Gastrocnemius medialis (tissue), 4 donors: ENCODE results near the gene EPS8. TPM values are rescaled to one million over a fixed set of nuclear protein-coding genes. Genes with fewer than 3 reads are reported as not detected.

Experiments
- ATAC-seq, 2 donors: fragments of 150-250 bp; one replicate each; pipeline ENCODE4 v1.9.1; 2016
- DNase-seq, 2 donors: peaks; one replicate each; pipeline ENCODE4 v3.0.0-alpha.2; 2019
- H3K27ac ChIP-seq, 4 donors: fragments of 200-600 bp; sonication (generic); 1 replicate in 1 of 4; 2 replicates in 3 of 4; pipeline ENCODE4 v1.5.1; 2016 to 2018; ENCODE audit warnings: mild to moderate bottlenecking in 2 of 4, moderate library complexity in 1 of 4
- H3K27me3 ChIP-seq, 3 donors: fragments of 200-600 bp; sonication (generic) in 2 of 3; 1 replicate in 1 of 3; 2 replicates in 2 of 3; pipeline versions ENCODE4 v1.5.1 to v1.6.0; 2016 to 2019; ENCODE audit warnings: mild to moderate bottlenecking in 1 of 3, moderate library complexity in 1 of 3
- H3K36me3 ChIP-seq, 2 donors: fragments of 200-600 bp; sonication (generic) in 1 of 2; one replicate each; pipeline ENCODE4 v1.5.1; 2017 to 2018
- H3K4me1 ChIP-seq, 2 donors: fragments of 200-600 bp; sonication (generic) in 1 of 2; one replicate each; pipeline ENCODE4 v1.5.1; 2016 to 2017; ENCODE audit warnings: mild to moderate bottlenecking in 2 of 2
- H3K4me3 ChIP-seq, 4 donors: fragments of 200-600 bp; sonication (generic) in 3 of 4; 1 replicate in 1 of 4; 2 replicates in 3 of 4; pipeline ENCODE4 v1.5.1; 2016 to 2019; ENCODE audit warnings: mild to moderate bottlenecking in 2 of 4
- H3K9me3 ChIP-seq, 3 donors: fragments of 200-600 bp; sonication (generic) in 2 of 3; 1 replicate in 1 of 3; 2 replicates in 2 of 3; pipeline ENCODE4 v1.5.1; 2016 to 2019
- POLR2A ChIP-seq, 2 donors: fragments of 450-650 bp; IDR thresholded peaks; one replicate each; pipeline ENCODE4 v1.6.1; 2017; ENCODE audit warnings: antibody characterized with exemption in 2 of 2, mild to moderate bottlenecking in 2 of 2, moderate library complexity in 2 of 2
- in situ Hi-C, 4 donors: fragments of 200-750 bp; cut with MboI; loops; one replicate each; pipeline versions ENCODE4 v1.15.0 to v1.8.0; 2017; ENCODE audit warnings: low sequenced_read_pairs in 4 of 4
- intact Hi-C: fragments of 100-400 bp; cut with DNase I; formaldehyde crosslinking; loops from one replicate; pipeline ENCODE4 v1.15.1; 2023; ENCODE audit warnings: low total_unique reads
- total RNA-seq, 4 donors: library from RNA; depleted of rRNA; stranded (reverse); fragments of >200 nt; gene quantifications; one replicate each; pipeline versions ENCODE4 v1.1.0 to v1.2.3, GENCODE V29; 2016
- TF ChIP-seq, protein P1 (sequence below), 5 experiments: fragments of 450-650 bp in 3 of 5; fragments of 200-600 bp in 2 of 5; sonication (generic) in 2 of 5; IDR thresholded peaks in 4 of 5; conservative IDR thresholded peaks in 1 of 5; 1 replicate in 4 of 5; 2 replicates in 1 of 5; pipeline ENCODE4 v1.5.1; 2016 to 2019; ENCODE audit warnings: antibody characterized with exemption in 5 of 5, mild to moderate bottlenecking in 3 of 5, moderate library complexity in 3 of 5

The EPS8 gene
- total RNA-seq, 4 donors from 2014 or later = 26.8 to 48.4 (median 32.0) TPM

DNA sequence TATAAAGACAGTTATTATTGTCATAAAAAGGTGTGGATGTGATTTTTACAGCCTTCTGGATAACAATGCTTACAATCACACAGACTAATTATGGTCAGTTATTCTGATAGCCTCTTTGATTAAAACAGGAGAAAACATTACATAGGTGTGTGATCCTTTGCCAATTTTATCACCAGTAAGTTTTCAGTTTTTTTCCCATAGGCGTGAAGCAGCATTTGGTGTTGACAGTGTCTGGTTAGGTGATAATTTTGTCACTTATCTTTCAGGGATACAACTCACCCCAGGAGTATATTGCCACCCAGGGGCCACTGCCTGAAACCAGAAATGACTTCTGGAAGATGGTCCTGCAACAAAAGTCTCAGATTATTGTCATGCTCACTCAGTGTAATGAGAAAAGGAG lies 208.8 kb downstream of the EPS8 start:
- Histone ChIP-seq H3K9me3 (no peaks in the 10 kb centered on the region), H3K27ac (no peak overlapping the region), H3K27me3 (no peaks in the 10 kb centered on the region), H3K4me1 (no peaks in the 10 kb centered on the region), H3K4me3 (no peak overlapping the region), H3K36me3 (no peaks in the 10 kb centered on the region)
- in situ Hi-C loops (loop anchor here in 2 of 4 donors (10.0 kb wide), 1 partner anchor 306 kb away; no protein-coding TSS in a partner anchor), intact Hi-C loops (loop anchor here (5.0 kb wide), 2 partner anchors 48 to 303 kb away; no protein-coding TSS in a partner anchor)
- no peak for TF ChIP-seq POLR2A (IDR thresholded peaks at IDR 0.05)
- TF ChIP-seq, protein P1, sequence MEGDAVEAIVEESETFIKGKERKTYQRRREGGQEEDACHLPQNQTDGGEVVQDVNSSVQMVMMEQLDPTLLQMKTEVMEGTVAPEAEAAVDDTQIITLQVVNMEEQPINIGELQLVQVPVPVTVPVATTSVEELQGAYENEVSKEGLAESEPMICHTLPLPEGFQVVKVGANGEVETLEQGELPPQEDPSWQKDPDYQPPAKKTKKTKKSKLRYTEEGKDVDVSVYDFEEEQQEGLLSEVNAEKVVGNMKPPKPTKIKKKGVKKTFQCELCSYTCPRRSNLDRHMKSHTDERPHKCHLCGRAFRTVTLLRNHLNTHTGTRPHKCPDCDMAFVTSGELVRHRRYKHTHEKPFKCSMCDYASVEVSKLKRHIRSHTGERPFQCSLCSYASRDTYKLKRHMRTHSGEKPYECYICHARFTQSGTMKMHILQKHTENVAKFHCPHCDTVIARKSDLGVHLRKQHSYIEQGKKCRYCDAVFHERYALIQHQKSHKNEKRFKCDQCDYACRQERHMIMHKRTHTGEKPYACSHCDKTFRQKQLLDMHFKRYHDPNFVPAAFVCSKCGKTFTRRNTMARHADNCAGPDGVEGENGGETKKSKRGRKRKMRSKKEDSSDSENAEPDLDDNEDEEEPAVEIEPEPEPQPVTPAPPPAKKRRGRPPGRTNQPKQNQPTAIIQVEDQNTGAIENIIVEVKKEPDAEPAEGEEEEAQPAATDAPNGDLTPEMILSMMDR (IDR thresholded peaks at IDR 0.05 in 4 of 5, conservative IDR thresholded peaks at IDR 0.05 in 1 of 5) = no peak
- DNase-seq (no peak), ATAC-seq (no peak)

DNA sequence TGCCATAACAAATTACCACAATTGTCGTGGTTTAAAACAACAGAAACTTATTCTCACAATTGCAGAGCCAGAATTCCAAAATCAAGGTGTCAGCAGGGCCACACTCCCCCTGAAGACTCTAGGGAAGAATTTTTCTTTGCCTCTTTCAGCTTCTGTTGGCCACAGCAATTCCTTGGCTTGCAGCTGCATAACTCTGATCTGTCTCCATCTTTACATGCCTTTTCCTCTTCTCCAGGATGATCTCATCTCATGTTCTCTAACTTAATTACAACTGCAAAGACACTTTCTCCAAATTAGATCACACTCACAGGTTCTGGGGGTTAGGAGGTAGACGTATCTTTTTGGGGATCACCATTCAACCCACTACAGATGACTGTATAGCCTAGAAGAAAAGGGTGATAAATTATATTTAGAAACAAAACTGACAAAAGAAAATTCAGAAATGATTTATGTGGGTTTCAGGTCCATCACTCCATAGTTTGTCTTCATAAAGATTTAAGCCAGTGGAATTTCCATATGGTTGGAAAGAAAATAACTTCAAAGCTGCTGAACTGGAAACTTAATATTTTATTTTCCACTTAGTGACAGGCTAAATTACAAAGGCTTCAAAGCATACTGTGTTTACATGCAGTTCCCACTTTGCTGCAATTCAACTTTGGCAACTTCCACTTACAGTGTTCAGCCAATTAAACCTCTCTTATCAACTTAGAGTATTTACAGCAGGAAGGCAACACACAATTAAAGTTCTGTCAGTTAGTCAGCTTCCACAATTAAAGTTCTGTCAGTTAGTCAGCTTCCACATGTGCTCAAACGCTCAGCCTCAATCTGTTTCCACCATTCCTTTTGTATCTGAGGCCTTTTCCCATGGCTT lies 213.3 kb downstream of the EPS8 start:
- no peak for DNase-seq
- Histone ChIP-seq H3K9me3 (no peaks in the 10 kb centered on the region), H3K4me3 (no peak overlapping the region), H3K27ac (no peak overlapping the region), H3K4me1 (no peaks in the 10 kb centered on the region), H3K27me3 (no peaks in the 10 kb centered on the region), H3K36me3 (no peaks in the 10 kb centered on the region)
- intact Hi-C loops = no loop called here
- no peak for ATAC-seq
- TF ChIP-seq, protein P1 (IDR thresholded peaks at IDR 0.05 in 4 of 5, conservative IDR thresholded peaks at IDR 0.05 in 1 of 5) = no peak
- no peak for TF ChIP-seq POLR2A (IDR thresholded peaks at IDR 0.05)
- in situ Hi-C loops = loop anchor here in 1 of 4 donors (5.0 kb wide), 1 partner anchor 44 kb away; no protein-coding TSS in a partner anchor

DNA sequence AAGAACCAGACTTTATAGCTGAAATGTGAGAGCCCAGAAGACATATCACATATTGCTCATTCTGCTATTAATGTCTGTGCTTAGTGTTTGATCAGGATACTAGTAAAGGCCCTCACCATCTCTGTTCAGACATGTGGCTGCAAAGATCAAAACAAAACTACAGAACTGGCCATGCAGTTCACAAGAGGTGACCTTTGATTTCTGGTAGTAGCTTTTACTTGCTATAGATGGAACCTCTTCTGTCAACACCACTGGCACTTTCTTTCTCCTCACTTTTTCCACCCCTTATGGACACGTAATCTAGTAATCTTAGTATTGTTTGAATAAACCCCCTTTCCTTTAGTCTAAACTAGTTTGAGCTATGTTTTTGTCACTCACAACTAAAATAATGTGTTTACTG lies 214.8 kb downstream of the EPS8 start:
- no peak overlapping the region for H3K27ac ChIP-seq
- H3K9me3 ChIP-seq = no peaks in the 10 kb centered on the region
- ATAC-seq (no peak), DNase-seq (no peak)
- no peak overlapping the region for H3K4me3 ChIP-seq
- intact Hi-C loops = no loop called here
- H3K4me1 ChIP-seq = no peaks in the 10 kb centered on the region
- in situ Hi-C loops = no loop called here
- TF ChIP-seq, protein P1 (IDR thresholded peaks at IDR 0.05 in 4 of 5, conservative IDR thresholded peaks at IDR 0.05 in 1 of 5) = no peak
- TF ChIP-seq POLR2A (IDR thresholded peaks at IDR 0.05) = no peak
- H3K27me3 ChIP-seq = no peaks in the 10 kb centered on the region
- H3K36me3 ChIP-seq = no peaks in the 10 kb centered on the region

Other genes starting within 250 kb of the EPS8 start
- gene STRAP, start 93.0 kb upstream of the EPS8 start, total RNA-seq = 100 to 1,000 TPM in 3 of 4 donors, 10 to 100 TPM in 1; 77.7 to 106 (median 102) TPM
- gene DERA, start 121.9 kb upstream of the EPS8 start, total RNA-seq = 10 to 100 TPM; 29.2 to 50.1 (median 34.3) TPM